Colonic mucosa (tissue), 4 donors: Measurements from ENCODE around the gene NTM. TPM values are rescaled to one million over a fixed set of nuclear protein-coding genes. Genes with fewer than 3 reads are reported as not detected.

ENCODE experiments used
- DNase-seq: peaks from one replicate; pipeline ENCODE4 v3.0.0-alpha.2; 2020
- H3K27ac ChIP-seq: fragments of 200-600 bp; one replicate; pipeline ENCODE4 v1.8.0; 2021
- H3K27me3 ChIP-seq: fragments of 200-600 bp; one replicate; pipeline ENCODE4 v1.8.0; 2021
- H3K36me3 ChIP-seq: fragments of 200-600 bp; one replicate; pipeline ENCODE4 v1.8.0; 2021
- H3K4me1 ChIP-seq: fragments of 200-600 bp; one replicate; pipeline ENCODE4 v1.8.0; 2021; ENCODE audit warnings: mild to moderate bottlenecking
- H3K4me3 ChIP-seq: fragments of 200-600 bp; one replicate; pipeline ENCODE4 v1.8.0; 2021
- H3K9ac ChIP-seq, 2 donors: one replicate each; pipeline ENCODE4 v1.7.0; 2013; ENCODE audit warnings: control low read depth in 2 of 2, low read depth in 2 of 2, low read length in 2 of 2
- H3K9me3 ChIP-seq: fragments of 200-600 bp; one replicate; pipeline ENCODE4 v1.8.0; 2021
- CTCF ChIP-seq: fragments of 200-600 bp; IDR thresholded peaks from one replicate; pipeline ENCODE4 v1.8.0; 2022; ENCODE audit warnings: antibody characterized with exemption, mild to moderate bottlenecking
- intact Hi-C: fragments of 100-400 bp; cut with DNase I; formaldehyde crosslinking; loops from one replicate; pipeline ENCODE4 v1.14.1; 2022
- total RNA-seq, 2 donors: library from RNA; stranded (reverse); fragmentation: NEBNext Ultra II Directional in 1 of 2; extraction: Animal tissue kit (Norgen Biotek cat#: 25700) in 1 of 2; gene quantifications; one replicate each; pipeline ENCODE4 v1.2.1, GENCODE V29; 2021
- donor health status: healthy.
- donor health status: DM: no; HTN: no; CAD: no.
- donor health status: DM: no; HTN: no; CAD: no.

NTM gene
- total RNA-seq, 2 donors from 2014 or later, result 1.6 to 2.8 TPM

- TF ChIP-seq CTCF, result no peak
- Histone ChIP-seq H3K36me3 (no peaks in the 10 kb centered on the region), H3K9me3 (no peaks in the 10 kb centered on the region), H3K4me3 (no peak overlapping the region), H3K4me1 (no peaks in the 10 kb centered on the region), H3K9ac (no peak overlapping the region), H3K27me3 (no peaks in the 10 kb centered on the region), H3K27ac (no peak overlapping the region)
- no peak for DNase-seq
- intact Hi-C loops, result no loop called here
These were observed 231.2 kb downstream of the NTM start for GRCh38 chr11:131601586-131601985.

GRCh38 chr11:131602431-131602830 is 232.0 kb downstream of the NTM start:
- intact Hi-C loops, result no loop called here
- no peak for DNase-seq
- no peaks in the 10 kb centered on the region for H3K27me3 ChIP-seq
- H3K4me1 ChIP-seq, result no peaks in the 10 kb centered on the region
- no peaks in the 10 kb centered on the region for H3K36me3 ChIP-seq
- H3K27ac ChIP-seq, result no peak overlapping the region
- H3K9me3 ChIP-seq, result no peaks in the 10 kb centered on the region
- no peak for TF ChIP-seq CTCF
- no peak overlapping the region for H3K9ac ChIP-seq
- H3K4me3 ChIP-seq, result no peak overlapping the region

- H3K27ac ChIP-seq, result no peak overlapping the region
- intact Hi-C loops, result no loop called here
- H3K4me1 ChIP-seq, result no peaks in the 10 kb centered on the region
- no peak overlapping the region for H3K9ac ChIP-seq
- no peaks in the 10 kb centered on the region for H3K27me3 ChIP-seq
- no peaks in the 10 kb centered on the region for H3K36me3 ChIP-seq
- no peaks in the 10 kb centered on the region for H3K9me3 ChIP-seq
- no peak for DNase-seq
- no peak overlapping the region for H3K4me3 ChIP-seq
- TF ChIP-seq CTCF, result no peak
These were observed 236.5 kb downstream of the NTM start for GRCh38 chr11:131606811-131607335.

- TF ChIP-seq CTCF, result no peak
- Histone ChIP-seq H3K27me3 (no peaks in the 10 kb centered on the region), H3K9ac (no peak overlapping the region), H3K9me3 (no peaks in the 10 kb centered on the region), H3K4me3 (no peak overlapping the region), H3K4me1 (no peaks in the 10 kb centered on the region), H3K27ac (no peak overlapping the region), H3K36me3 (no peaks in the 10 kb centered on the region)
- intact Hi-C loops, result no loop called here
- no peak for DNase-seq
These were observed 238.9 kb downstream of the NTM start for GRCh38 chr11:131609337-131609736.

GRCh38 chr11:131609921-131610320 is 239.5 kb downstream of the NTM start:
- TF ChIP-seq CTCF, result no peak
- intact Hi-C loops, result no loop called here
- H3K36me3 ChIP-seq, result no peaks in the 10 kb centered on the region

More at GRCh38 chr11:131609921-131610320, 239.5 kb downstream of the NTM start:
- H3K4me3 ChIP-seq, result no peak overlapping the region
- H3K9me3 ChIP-seq, result no peaks in the 10 kb centered on the region
- H3K9ac ChIP-seq, result no peak overlapping the region
- H3K27me3 ChIP-seq, result no peaks in the 10 kb centered on the region
- no peak overlapping the region for H3K27ac ChIP-seq
- no peak for DNase-seq
- H3K4me1 ChIP-seq, result no peaks in the 10 kb centered on the region
